Lower leg skin (tissue), 3 donors: ENCODE data around the gene CADM1.

ENCODE experiments used
- POLR2A ChIP-seq, 2 donors: fragments of 450-650 bp; IDR thresholded peaks; one replicate each; pipeline ENCODE4 v1.6.1; 2016 to 2017; ENCODE audit warnings: antibody characterized with exemption in 2 of 2, mild to moderate bottlenecking in 1 of 2, moderate library complexity in 1 of 2
- TF ChIP-seq, protein P1 (sequence below), 3 donors: fragments of 450-650 bp; IDR thresholded peaks; one replicate each; pipeline ENCODE4 v1.5.1; 2016; ENCODE audit warnings: antibody characterized with exemption in 3 of 3, mild to moderate bottlenecking in 3 of 3, moderate library complexity in 2 of 3

DNA sequence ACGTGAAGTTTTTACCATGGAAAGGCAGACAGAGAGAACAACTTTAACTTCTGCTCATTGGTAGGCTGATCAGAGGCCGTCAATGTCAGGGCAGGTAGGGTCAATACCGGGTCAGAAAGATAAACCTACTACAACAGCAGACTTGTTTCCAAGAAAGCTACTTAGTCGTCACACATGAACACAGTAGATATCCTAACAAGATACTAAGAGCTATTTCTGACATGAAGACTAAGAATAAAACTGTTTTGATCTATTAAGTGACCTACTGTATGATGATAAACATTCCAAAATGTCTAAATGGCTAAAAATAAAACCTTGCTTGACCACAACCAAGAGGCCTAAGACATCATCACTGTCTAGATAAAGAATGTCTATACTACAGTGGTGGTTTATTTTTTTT, 231.3 kb downstream of the CADM1 start:
- TF ChIP-seq POLR2A (IDR thresholded peaks at IDR 0.05) = no peak
- TF ChIP-seq, protein P1, sequence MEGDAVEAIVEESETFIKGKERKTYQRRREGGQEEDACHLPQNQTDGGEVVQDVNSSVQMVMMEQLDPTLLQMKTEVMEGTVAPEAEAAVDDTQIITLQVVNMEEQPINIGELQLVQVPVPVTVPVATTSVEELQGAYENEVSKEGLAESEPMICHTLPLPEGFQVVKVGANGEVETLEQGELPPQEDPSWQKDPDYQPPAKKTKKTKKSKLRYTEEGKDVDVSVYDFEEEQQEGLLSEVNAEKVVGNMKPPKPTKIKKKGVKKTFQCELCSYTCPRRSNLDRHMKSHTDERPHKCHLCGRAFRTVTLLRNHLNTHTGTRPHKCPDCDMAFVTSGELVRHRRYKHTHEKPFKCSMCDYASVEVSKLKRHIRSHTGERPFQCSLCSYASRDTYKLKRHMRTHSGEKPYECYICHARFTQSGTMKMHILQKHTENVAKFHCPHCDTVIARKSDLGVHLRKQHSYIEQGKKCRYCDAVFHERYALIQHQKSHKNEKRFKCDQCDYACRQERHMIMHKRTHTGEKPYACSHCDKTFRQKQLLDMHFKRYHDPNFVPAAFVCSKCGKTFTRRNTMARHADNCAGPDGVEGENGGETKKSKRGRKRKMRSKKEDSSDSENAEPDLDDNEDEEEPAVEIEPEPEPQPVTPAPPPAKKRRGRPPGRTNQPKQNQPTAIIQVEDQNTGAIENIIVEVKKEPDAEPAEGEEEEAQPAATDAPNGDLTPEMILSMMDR (IDR thresholded peaks at IDR 0.05) = no peak
